DND-41 (cell line): ENCODE results near the gene LRRC8E.

Experiments
- ATAC-seq: fragments of 200-7000 bp; cut with Tn5 transposase; 3 replicates; pipeline ENCODE4 v1.9.1; 2021; ENCODE audit warnings: low read depth; ENCODE audit not compliant: insufficient read depth
- DNase-seq: peaks from one replicate; pipeline ENCODE4 v3.0.0-alpha.2; 2020
- H2AFZ ChIP-seq: 2 replicates; pipeline ENCODE4 v1.6.0; 2012; ENCODE audit warnings: low read depth, low read length
- H3K27ac ChIP-seq: 2 replicates; pipeline ENCODE4 v1.5.1; 2012; ENCODE audit warnings: low read length, inconsistent platforms
- H3K27me3 ChIP-seq: fragments of 200-600 bp; sonication (generic); 2 replicates; pipeline ENCODE4 v1.6.0; 2012; ENCODE audit warnings: low read length, mild to moderate bottlenecking, inconsistent platforms; ENCODE audit not compliant: insufficient read depth, poor library complexity
- H3K36me3 ChIP-seq: 2 replicates; pipeline ENCODE4 v1.5.1; 2012; ENCODE audit warnings: low read length, inconsistent platforms; ENCODE audit not compliant: insufficient read depth
- H3K4me1 ChIP-seq: 2 replicates; pipeline ENCODE4 v1.5.1; 2012; ENCODE audit warnings: mild to moderate bottlenecking, low read length; ENCODE audit not compliant: insufficient read depth
- H3K4me2 ChIP-seq: 2 replicates; pipeline ENCODE4 v1.6.0; 2012; ENCODE audit warnings: mild to moderate bottlenecking, moderate library complexity, low read length, inconsistent platforms; ENCODE audit not compliant: insufficient read depth
- H3K4me3 ChIP-seq, 2 experiments: fragments of 200-600 bp in 1 of 2; shearing (Covaris generic) in 1 of 2; 2 replicates each; pipeline ENCODE4 v1.5.1; 2012 to 2016; ENCODE audit warnings: inconsistent platforms in 2 of 2, low read length in 2 of 2, mild to moderate bottlenecking in 2 of 2, low read depth in 1 of 2, moderate library complexity in 1 of 2
- H3K79me2 ChIP-seq: 2 replicates; pipeline ENCODE4 v1.6.0; 2012; ENCODE audit warnings: low read length, inconsistent platforms; ENCODE audit not compliant: insufficient read depth
- H3K9ac ChIP-seq: 2 replicates; pipeline ENCODE4 v1.6.0; 2012; ENCODE audit warnings: low read depth, mild to moderate bottlenecking, inconsistent platforms, low read length, moderate library complexity
- H3K9me3 ChIP-seq: 2 replicates; pipeline ENCODE4 v1.5.1; 2012; ENCODE audit warnings: low read length, moderate library complexity, mild to moderate bottlenecking, inconsistent platforms; ENCODE audit not compliant: insufficient read depth, severe bottlenecking
- H4K20me1 ChIP-seq: 2 replicates; pipeline ENCODE4 v1.6.0; 2012; ENCODE audit warnings: low read length; ENCODE audit not compliant: insufficient read depth
- CTCF ChIP-seq: IDR thresholded peaks from 2 replicates; pipeline ENCODE4 v1.5.1; 2012; ENCODE audit warnings: borderline replicate concordance, low read length, moderate library complexity, mild to moderate bottlenecking; ENCODE audit not compliant: poor library complexity, severe bottlenecking; ENCODE audit errors: extremely low read depth
- EZH2 ChIP-seq: IDR thresholded peaks from 3 replicates; pipeline ENCODE4 v1.6.1; 2012; ENCODE audit warnings: borderline replicate concordance, low read depth, mild to moderate bottlenecking, moderate library complexity, low read length, inconsistent platforms; ENCODE audit not compliant: severe bottlenecking

The LRRC8E gene

GRCh38 chr19:7924241-7924640, 35.9 kb downstream of the LRRC8E start:
- Histone ChIP-seq H3K4me1 (peaks cover 44% of the 10 kb centered on the region), H4K20me1 (peaks cover 52% of the 10 kb centered on the region), H3K27ac (no peak overlapping the region), H2AFZ (no peak overlapping the region), H3K4me2 (peak overlapping the region; percentile 99), H3K4me3 (no peak overlapping the region), H3K36me3 (peaks cover 33% of the 10 kb centered on the region), H3K9me3 (no peaks in the 10 kb centered on the region), H3K27me3 (no peaks in the 10 kb centered on the region), H3K9ac (no peak overlapping the region; the same call in 1 of the 2 replicates), H3K79me2 (peaks cover 9% of the 10 kb centered on the region)
- DNase-seq (no peak), ATAC-seq (no peak)
- no peak for TF ChIP-seq CTCF
- no peak for TF ChIP-seq EZH2

GRCh38 chr19:7924651-7925170, 36.4 kb downstream of the LRRC8E start:
- Histone ChIP-seq H3K4me3 (peak overlapping the region; percentile 49 to 65; a peak in 3 of 4 replicates), H3K27ac (no peak overlapping the region; the same call in 1 of the 2 replicates), H2AFZ (no peak overlapping the region), H3K4me1 (peaks cover 39% of the 10 kb centered on the region), H4K20me1 (peaks cover 52% of the 10 kb centered on the region), H3K36me3 (peaks cover 33% of the 10 kb centered on the region), H3K4me2 (peak overlapping the region; percentile 99), H3K9ac (peak overlapping the region; percentile 66), H3K27me3 (no peaks in the 10 kb centered on the region), H3K79me2 (peaks cover 9% of the 10 kb centered on the region), H3K9me3 (no peaks in the 10 kb centered on the region)
- TF ChIP-seq EZH2 (no peak), CTCF (no peak)
- ATAC-seq (no peak), DNase-seq (no peak)

GRCh38 chr19:7925171-7925851, 37.0 kb downstream of the LRRC8E start:
- TF ChIP-seq EZH2 (no peak), CTCF (peak; percentile 97)
- peak; percentile 90 for DNase-seq
- Histone ChIP-seq H3K27me3 (no peaks in the 10 kb centered on the region), H3K36me3 (peaks cover 37% of the 10 kb centered on the region), H2AFZ (peak overlapping the region; percentile 86), H3K9me3 (no peaks in the 10 kb centered on the region), H3K4me3 (peak overlapping the region; percentile 49 to 65; a peak in 3 of 4 replicates), H4K20me1 (peaks cover 52% of the 10 kb centered on the region), H3K79me2 (peaks cover 9% of the 10 kb centered on the region), H3K9ac (peak overlapping the region; percentile 66), H3K27ac (peak overlapping the region; percentile 68), H3K4me1 (peaks cover 36% of the 10 kb centered on the region), H3K4me2 (peak overlapping the region; percentile 99)
- peak; percentile 66 for ATAC-seq
